GM21367 (cell line): ENCODE data around the gene ZNF550.
"Not testable (repeated sequence)": the region's sequence is repeated elsewhere in the genome, so short reads cannot be mapped to it uniquely, and the experiment has no call there.

ENCODE experiments used
- ATAC-seq: cut with Tn5 transposase; IDR thresholded peaks from one replicate; pipeline ENCODE4 v1.9.1; 2021; ENCODE audit not compliant: unreplicated experiment

Gene ZNF550

DNA sequence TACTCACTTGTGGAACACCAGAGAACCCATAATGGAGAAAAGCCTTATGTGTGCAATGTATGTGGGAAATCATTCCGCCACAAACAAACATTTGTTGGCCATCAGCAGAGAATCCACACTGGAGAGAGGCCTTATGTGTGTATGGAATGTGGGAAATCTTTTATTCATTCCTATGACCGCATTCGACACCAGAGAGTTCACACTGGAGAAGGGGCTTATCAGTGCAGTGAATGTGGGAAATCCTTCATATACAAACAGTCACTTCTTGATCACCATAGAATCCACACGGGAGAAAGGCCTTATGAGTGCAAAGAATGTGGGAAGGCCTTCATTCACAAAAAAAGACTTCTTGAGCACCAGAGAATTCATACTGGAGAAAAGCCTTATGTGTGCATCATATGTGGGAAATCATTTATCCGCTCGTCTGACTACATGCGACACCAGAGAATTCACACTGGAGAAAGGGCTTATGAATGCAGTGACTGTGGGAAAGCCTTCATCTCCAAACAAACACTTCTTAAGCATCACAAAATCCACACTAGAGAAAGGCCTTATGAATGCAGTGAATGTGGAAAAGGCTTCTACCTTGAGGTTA lies 21.6 kb downstream of the ZNF550 start:
- no peak for ATAC-seq

DNA sequence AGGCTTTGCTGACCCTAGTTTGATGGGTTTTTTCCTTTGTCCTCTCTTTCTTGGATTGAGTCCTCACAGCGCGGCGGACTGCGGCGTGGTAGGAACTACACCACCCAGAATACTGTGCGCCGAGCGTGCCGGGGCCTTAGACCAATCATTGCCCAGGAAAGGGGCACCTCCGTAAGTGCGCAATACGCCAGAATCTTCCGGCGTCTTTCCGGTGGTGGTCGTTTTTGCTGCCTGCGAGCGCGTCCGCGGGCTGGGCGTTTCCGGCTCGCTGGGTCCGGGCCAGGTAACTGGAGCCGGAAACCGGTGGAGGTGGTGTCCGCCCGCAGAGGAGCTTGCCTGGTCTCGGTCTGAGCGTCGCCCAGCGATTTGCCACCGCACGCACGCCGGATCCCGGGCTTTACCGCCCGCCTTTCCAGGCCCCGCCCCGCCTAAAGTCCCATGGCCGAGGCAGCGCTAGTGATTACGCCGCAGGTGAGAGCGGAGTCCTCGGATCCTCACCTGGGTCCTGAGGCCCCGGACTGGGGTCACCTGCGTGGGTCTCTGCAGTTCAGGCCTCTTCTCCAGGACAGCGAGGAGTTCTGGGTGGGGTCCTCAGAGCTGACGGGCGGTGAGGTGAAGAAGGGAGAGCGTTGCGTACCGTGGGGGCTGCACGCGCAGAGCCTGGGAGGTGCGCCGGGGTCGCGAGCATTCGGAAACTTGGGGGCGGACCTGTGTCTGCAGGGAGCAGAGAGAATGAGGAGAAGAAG lies 32.4 kb downstream of the ZNF550 start, which contains the start of gene ZNF549:
Gene ZNF549 (plus strand): TSS at position 221 of the 746 bp plus-strand sequence. CDS start 218 bp downstream, at position 439.
- ATAC-seq = peak; percentile 96

DNA sequence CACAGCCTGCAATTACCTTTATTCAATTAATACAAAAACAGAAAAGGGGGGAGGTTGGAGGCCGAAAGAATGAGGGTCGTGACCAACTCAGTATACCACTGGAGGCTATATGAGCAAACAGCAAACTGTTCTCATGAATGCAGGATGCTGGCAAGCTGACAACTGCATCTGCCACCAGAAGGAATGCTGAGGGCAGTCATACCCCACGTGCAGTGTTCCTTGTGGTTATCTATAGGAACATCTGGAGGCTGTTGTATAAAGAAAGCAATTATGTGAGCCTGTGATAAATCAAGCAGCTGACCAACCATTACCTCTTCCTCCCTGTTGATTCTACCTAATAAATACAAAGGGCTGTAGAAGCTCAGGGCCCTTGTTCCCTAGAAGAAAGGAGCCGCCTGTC lies 41.6 kb downstream of the ZNF550 start:
- not testable (repeated sequence) for ATAC-seq

DNA sequence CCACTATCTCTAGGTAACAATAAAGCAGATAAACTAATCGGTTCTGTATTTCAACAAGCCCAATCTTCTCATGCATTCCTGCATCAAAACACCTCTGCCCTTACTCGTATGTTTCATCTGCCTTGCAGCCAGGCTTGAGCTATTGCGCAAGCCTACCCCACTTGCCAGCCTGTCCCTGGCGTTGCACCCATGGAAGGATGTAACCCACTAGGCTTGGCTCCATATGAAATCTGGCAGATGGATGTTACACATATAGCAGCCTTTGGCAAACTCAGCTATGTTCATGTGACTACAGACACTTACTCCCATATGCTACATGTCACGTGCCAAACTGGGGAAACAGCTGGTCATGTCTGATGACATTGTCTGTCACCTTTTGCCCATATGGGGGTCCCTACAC lies 44.4 kb downstream of the ZNF550 start:
- no peak for ATAC-seq

DNA sequence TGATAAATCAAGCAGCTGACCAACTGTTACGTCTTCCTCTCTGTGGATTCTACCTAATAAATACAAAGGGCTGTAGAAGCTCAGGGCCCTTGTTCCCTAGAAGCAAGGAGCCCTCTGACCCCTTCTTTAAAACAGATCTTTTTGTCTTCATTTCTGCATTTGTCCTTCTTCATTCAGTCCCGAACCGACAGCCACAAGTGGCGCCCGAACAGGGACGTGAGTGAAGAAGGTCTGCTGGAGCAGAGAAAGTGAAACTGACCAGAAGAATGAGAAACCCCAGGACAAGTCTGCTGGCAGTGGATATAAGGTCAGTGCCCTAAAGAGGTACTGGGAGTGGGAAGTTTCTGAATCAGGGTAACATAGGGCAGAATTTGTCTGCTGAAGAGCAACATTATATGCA lies 46.8 kb downstream of the ZNF550 start:
- ATAC-seq = no peak

DNA sequence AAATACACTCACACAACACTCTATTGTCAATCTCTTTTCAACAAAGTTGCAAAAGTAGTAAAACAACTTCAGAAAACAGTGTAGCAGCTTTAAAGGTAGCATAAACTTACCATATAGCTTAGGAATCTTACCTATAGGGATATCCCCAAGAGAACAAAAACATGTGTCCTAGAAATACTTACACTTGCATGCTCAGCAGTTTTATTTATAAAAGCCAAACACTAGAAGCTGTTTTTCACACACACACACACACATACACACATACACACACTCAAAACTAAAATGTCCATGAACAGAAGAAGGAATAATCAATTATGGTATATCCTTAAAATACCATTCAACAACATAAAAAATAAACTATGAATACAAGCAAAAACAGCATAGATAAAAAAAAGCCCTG lies 48.2 kb downstream of the ZNF550 start:
- no peak for ATAC-seq

DNA sequence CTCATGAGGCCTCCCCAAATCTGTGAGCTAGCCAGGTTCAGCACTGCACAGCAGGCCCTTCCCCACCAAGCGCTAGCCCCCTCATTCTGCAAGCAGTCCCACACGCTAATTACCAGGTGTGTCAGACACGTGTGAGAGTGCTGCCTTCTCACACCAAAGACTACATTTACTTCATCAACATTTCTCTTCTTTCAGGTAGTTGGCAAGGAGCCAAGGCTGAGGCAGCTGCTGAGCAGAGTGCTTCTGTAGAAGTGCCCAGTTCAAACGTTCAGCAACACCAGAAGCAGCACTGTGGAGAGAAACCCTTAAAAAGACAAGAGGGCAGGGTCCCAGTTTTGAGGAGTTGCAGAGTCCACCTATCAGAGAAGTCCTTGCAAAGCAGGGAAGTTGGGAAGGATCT lies 53.5 kb downstream of the ZNF550 start:
- ATAC-seq = no peak

DNA sequence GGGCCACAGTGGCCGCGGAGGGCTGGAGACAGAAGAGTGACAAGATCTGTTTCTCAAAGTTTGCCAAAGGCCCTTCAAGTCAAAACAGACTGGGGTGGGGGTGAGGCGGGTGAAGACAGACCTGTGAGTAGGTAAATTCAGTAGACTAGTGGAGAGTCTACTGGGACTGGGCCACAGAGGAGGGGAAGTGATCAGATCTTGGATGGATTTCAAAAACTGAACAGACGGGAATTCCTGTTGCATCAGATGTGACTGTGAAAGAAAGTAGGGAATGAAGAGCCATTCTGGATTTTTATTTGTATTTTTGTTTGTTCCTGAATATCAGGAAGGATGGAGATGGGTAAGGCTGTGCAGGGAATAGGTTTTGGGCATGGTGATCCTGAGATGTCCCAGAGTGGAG lies 59.3 kb downstream of the ZNF550 start:
- ATAC-seq = not testable (repeated sequence)

DNA sequence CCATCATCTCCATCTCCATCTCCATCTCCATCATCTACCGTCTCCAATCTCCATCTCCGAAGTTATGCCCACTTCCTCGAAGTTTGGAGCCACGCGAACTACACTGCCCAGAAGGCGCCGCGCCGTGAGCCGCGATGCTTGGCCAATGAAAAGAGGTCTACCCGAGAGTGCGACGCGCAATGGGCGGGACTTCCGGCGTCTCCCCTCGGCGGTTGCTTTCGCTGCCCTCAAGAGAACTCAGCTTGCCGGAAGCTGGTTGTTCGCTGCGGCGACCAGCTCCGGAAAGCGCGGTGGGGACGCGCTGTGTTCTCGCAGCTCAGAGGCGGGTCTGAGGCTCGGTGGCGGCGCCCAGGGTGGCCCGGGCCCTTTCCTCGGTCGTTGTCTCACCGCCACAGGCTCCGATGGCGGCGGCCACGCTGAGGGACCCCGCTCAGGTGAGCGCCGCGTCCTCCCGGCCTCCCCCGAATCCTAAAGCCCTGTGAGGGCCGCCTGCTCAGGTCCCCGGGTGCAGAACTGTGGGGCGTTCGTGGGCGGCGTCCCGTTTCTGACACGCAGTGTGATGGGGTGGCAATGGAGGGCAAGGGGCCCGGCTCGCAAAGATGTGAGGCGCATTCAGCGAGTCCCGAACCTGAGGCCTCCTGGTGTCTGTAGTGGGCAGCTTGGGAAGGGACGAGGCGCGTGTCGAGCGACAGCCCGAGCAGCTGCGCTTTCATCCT lies 59.8 kb downstream of the ZNF550 start, which contains the start of gene ZNF773:
Gene ZNF773 (plus strand): TSS at position 259 of the 716 bp plus-strand sequence. CDS start 143 bp downstream, at position 402.
- ATAC-seq = peak; percentile 85

DNA sequence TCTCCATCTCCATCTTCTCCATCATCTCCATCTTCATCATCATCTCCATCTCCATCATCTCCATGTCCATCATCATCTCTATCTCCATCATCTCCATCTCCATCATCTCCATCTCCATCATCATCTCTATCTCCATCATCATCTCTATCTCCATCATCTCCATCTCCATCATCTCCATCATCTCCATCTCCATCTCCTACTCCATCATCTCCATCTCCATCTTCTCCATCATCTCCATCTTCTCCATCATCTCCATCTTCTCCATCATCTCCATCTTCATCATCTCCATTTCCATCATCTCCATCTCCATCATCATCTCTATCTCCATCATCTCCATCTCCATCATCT lies 60.4 kb downstream of the ZNF550 start:
- ATAC-seq = not testable (repeated sequence)

DNA sequence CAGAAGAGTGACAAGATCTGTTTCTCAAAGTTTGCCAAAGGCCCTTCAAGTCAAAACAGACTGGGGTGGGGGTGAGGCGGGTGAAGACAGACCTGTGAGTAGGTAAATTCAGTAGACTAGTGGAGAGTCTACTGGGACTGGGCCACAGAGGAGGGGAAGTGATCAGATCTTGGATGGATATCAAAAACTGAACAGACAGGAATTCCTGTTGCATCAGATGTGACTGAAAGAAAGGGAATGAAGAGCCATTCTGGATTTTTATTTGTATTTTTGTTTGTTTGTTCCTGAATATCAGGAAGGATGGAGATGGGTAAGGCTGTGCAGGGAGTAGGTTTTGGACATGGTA lies 71.4 kb downstream of the ZNF550 start:
- ATAC-seq = not testable (repeated sequence)

DNA sequence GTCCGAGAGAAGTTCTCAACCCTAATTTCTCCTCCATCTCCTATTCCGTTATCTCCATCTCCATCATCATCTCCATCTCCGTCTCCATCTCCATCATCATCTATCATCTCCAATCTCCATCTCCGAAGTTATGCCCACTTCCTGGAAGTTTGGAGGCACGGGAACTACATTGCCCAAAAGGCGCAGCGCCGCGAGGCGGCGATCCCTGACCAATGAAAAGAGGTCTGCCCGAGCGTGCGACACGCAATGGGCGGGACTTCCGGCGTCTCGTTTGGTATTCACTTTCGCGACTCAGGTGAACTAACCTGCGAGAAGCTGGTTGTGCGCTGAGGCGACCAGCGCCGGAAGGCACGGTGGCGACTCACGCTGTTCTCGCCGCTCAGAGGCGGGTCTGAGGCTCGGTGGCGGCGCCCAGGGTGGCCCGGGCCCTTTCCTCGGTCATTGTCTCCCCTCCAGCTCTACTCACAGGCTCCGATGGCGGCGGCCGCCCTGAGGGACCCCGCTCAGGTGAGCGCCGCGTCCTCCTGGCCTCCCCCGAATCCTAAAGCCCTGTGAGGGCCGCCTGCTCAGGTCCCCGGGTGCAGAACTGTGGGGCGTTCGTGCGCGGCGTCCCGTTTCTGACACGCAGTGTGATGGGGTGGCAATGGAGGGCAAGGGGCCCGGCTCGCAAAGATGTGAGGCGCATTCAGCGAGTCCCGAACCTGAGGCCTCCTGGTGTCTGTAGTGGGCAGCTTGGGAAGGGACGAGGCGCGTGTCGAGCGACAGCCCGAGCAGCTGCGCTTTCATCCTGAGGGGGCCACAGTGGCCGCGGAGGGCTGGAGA lies 72.0 kb downstream of the ZNF550 start, which contains the start of gene ZNF419:
Gene ZNF419 (plus strand): TSS at position 274 of the 822 bp plus-strand sequence. CDS start 201 bp downstream, at position 475.
- peak; percentile 91 for ATAC-seq
